GM12878 (cell line): ENCODE measurements around the gene ZNF710. TPM values are rescaled to one million over a fixed set of nuclear protein-coding genes. Genes with fewer than 3 reads are reported as not detected.

Source experiments
- CHD4 ChIP-seq: fragments of 200-600 bp; sonication (generic); IDR thresholded peaks from 2 replicates; pipeline ENCODE4 v1.6.1; 2016; ENCODE audit warnings: mild to moderate bottlenecking
- CREM ChIP-seq: IDR thresholded peaks from 2 replicates; pipeline ENCODE4 v1.6.1; 2014; ENCODE audit warnings: antibody characterized with exemption, low read depth
- HDAC2 ChIP-seq: fragments of 200-600 bp; sonication (generic); IDR thresholded peaks from 2 replicates; pipeline ENCODE4 v1.6.1; 2017
- IKZF2 ChIP-seq, 2 experiments: fragments of 450-650 bp; IDR thresholded peaks; 2 replicates each; pipeline ENCODE4 v1.6.1; 2017; ENCODE audit warnings: mild to moderate bottlenecking in 2 of 2, moderate library complexity in 2 of 2
- POLR2AphosphoS5 ChIP-seq: IDR thresholded peaks from 2 replicates; pipeline ENCODE4 v1.6.1; 2011; ENCODE audit warnings: mild to moderate bottlenecking, low read length, inconsistent platforms
- SREBF2 ChIP-seq: IDR thresholded peaks from 2 replicates; pipeline ENCODE4 v1.6.1; 2012; ENCODE audit warnings: mild to moderate bottlenecking, low read length
- TCF3 ChIP-seq: IDR thresholded peaks from 2 replicates; pipeline ENCODE4 v1.6.1; 2012; ENCODE audit warnings: low read depth, mild to moderate bottlenecking, low read length, borderline replicate concordance; ENCODE audit not compliant: insufficient read depth
- ZBED1 ChIP-seq: IDR thresholded peaks from 2 replicates; pipeline ENCODE4 v1.6.1; 2016; ENCODE audit warnings: borderline replicate concordance
- polyA plus RNA-seq, 11 experiments: library from polyadenylated mRNA; depleted of rRNA in 4 of 11; unstranded in 6 of 11; stranded (reverse) in 5 of 11; fragments of >200 nt; fragmentation: Nextera tagmentation in 4 of 11; fragmentation: Illumina TruSeq in 1 of 11; extraction: Ambion mirVana in 4 of 11; extraction: Trizol in 1 of 11; gene quantifications; 1 replicate in 1 of 11; 2 replicates in 10 of 11; pipeline versions ENCODE4 v1.2.1 to v1.2.3, GENCODE V29; 2011 to 2016; ENCODE audit warnings: inconsistent platforms in 2 of 11, missing spikeins in 2 of 11, low read depth in 1 of 11
- total RNA-seq, 4 experiments: library from RNA; depleted of rRNA in 3 of 4; stranded (reverse); fragments of >200 nt in 3 of 4; fragmentation: Illumina TruSeq in 1 of 4; extraction: Trizol in 1 of 4; gene quantifications; 2 replicates each; pipeline versions ENCODE4 v1.2.1 to v1.2.3, GENCODE V29; 2013 to 2021
- TF ChIP-seq, protein P1 (sequence below): IDR thresholded peaks from 2 replicates; pipeline ENCODE4 v1.6.1; 2011; ENCODE audit warnings: low read depth, low read length, improper control_type of control experiment, borderline replicate concordance
- TF ChIP-seq, protein P2 (sequence below): fragments of 450-650 bp; conservative IDR thresholded peaks from 2 replicates; pipeline ENCODE4 v1.6.1; 2017; ENCODE audit warnings: mild to moderate bottlenecking, moderate library complexity
- TF ChIP-seq, protein P3 (sequence below): fragments of 450-650 bp; IDR thresholded peaks from 2 replicates; pipeline ENCODE4 v1.6.1; 2017; ENCODE audit warnings: borderline replicate concordance
- TF ChIP-seq, protein P4 (sequence below): fragments of 450-650 bp; formaldehyde crosslinking; IDR thresholded peaks from 2 replicates; pipeline ENCODE4 v1.5.0; 2022; ENCODE audit warnings: mild to moderate bottlenecking, missing genetic modification characterization

Gene ZNF710
- total and polyA plus RNA-seq, 10 of the 15 experiments (the other 5 are each of a cell fraction or from before 2014, with no cell fraction given): 1.4 to 43.5 (median 9.8) TPM

DNA sequence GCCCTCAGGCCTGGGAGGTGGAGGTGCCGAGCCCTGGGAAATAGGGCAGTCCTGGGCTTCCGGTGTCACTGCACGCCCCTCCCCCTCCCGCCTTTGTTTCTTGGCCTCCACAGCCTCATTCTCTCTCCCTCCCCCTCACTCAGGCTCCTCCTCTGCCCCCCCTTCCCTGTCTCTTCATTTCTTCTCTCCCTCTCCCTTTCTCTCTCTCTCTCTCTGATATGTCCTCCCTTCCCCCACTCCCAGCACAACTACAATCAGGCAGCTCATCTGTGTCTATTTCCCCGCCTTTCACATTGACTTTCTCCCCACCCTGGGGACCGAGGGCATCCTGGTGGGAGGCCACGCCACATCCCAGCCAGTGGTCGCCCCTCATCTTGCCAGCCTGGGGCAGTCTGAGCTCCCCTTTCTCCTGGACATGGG is 60.9 kb downstream of the ZNF710 start (continued):
- TF ChIP-seq, protein P1, sequence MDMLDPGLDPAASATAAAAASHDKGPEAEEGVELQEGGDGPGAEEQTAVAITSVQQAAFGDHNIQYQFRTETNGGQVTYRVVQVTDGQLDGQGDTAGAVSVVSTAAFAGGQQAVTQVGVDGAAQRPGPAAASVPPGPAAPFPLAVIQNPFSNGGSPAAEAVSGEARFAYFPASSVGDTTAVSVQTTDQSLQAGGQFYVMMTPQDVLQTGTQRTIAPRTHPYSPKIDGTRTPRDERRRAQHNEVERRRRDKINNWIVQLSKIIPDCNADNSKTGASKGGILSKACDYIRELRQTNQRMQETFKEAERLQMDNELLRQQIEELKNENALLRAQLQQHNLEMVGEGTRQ: no peak
- no peak for TF ChIP-seq POLR2AphosphoS5
- TF ChIP-seq, protein P2, sequence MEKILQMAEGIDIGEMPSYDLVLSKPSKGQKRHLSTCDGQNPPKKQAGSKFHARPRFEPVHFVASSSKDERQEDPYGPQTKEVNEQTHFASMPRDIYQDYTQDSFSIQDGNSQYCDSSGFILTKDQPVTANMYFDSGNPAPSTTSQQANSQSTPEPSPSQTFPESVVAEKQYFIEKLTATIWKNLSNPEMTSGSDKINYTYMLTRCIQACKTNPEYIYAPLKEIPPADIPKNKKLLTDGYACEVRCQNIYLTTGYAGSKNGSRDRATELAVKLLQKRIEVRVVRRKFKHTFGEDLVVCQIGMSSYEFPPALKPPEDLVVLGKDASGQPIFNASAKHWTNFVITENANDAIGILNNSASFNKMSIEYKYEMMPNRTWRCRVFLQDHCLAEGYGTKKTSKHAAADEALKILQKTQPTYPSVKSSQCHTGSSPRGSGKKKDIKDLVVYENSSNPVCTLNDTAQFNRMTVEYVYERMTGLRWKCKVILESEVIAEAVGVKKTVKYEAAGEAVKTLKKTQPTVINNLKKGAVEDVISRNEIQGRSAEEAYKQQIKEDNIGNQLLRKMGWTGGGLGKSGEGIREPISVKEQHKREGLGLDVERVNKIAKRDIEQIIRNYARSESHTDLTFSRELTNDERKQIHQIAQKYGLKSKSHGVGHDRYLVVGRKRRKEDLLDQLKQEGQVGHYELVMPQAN: no peak
- TF ChIP-seq CHD4: no peak
- TF ChIP-seq IKZF2 (IDR thresholded peaks at IDR 0.05): peak in 1 of 2 experiments; percentile 32; a peak in 2 of 4 replicates
- TF ChIP-seq, protein P3, sequence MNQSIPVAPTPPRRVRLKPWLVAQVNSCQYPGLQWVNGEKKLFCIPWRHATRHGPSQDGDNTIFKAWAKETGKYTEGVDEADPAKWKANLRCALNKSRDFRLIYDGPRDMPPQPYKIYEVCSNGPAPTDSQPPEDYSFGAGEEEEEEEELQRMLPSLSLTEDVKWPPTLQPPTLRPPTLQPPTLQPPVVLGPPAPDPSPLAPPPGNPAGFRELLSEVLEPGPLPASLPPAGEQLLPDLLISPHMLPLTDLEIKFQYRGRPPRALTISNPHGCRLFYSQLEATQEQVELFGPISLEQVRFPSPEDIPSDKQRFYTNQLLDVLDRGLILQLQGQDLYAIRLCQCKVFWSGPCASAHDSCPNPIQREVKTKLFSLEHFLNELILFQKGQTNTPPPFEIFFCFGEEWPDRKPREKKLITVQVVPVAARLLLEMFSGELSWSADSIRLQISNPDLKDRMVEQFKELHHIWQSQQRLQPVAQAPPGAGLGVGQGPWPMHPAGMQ: no peak
- no peak for TF ChIP-seq SREBF2
- no peak for TF ChIP-seq HDAC2
- 0 out of 2 replicates have a peak, but pooled peaks have one; percentile 13 for TF ChIP-seq CREM
- TF ChIP-seq, protein P4, sequence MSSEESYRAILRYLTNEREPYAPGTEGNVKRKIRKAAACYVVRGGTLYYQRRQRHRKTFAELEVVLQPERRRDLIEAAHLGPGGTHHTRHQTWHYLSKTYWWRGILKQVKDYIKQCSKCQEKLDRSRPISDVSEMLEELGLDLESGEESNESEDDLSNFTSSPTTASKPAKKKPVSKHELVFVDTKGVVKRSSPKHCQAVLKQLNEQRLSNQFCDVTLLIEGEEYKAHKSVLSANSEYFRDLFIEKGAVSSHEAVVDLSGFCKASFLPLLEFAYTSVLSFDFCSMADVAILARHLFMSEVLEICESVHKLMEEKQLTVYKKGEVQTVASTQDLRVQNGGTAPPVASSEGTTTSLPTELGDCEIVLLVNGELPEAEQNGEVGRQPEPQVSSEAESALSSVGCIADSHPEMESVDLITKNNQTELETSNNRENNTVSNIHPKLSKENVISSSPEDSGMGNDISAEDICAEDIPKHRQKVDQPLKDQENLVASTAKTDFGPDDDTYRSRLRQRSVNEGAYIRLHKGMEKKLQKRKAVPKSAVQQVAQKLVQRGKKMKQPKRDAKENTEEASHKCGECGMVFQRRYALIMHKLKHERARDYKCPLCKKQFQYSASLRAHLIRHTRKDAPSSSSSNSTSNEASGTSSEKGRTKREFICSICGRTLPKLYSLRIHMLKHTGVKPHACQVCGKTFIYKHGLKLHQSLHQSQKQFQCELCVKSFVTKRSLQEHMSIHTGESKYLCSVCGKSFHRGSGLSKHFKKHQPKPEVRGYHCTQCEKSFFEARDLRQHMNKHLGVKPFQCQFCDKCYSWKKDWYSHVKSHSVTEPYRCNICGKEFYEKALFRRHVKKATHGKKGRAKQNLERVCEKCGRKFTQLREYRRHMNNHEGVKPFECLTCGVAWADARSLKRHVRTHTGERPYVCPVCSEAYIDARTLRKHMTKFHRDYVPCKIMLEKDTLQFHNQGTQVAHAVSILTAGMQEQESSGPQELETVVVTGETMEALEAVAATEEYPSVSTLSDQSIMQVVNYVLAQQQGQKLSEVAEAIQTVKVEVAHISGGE (CRISPR knock-in tag): no peak
- no peak for TF ChIP-seq ZBED1
- TF ChIP-seq TCF3: no peak
